ENCODE measurements around the gene CRYBA2. TPM values are rescaled to one million over a fixed set of nuclear protein-coding genes. Genes with fewer than 3 reads are reported as not detected.

CRYBA2 gene
- total and polyA plus RNA-seq, 11 donors: not detected

DNA sequence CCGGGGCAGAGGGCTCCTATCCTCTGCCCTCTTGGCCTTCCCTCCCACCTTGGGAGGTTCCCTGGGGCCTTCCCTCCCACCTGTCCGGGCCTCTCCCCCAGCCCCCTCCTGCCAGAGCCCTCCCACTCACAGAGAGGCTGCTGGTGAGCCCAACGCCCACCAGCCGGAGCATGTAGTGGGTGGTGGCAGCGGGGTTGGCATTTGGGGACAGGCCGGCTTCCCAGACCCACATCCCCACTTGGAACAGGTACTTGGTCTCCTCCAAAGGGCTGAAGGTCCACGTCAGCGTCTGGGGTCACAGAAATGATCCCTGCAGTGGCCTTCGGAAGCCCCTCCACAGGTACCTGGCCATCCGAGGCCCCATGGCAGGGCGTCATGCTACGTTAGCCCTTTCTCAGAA lies 28.8 kb upstream of the CRYBA2 start:
- Histone ChIP-seq H3K36me3 (no peaks in the 10 kb centered on the region), H3K9me3 (no peaks in the 10 kb centered on the region), H3K27me3 (peaks cover 0 to 24% (median 0%) of the 10 kb centered on the region in 9 donors), H3K4me3 (no peak overlapping the region), H3K4me1 (no peaks in the 10 kb centered on the region), H3K27ac (no peak overlapping the region)
- 81 to 86% (median 85%) methylated on average over 7 to 12 of the region's 12 CpGs for WGBS, 4 donors
- ATAC-seq (no peak), DNase-seq (no peak)
- intact Hi-C loops (cut with DNase I): loop anchor here in 1 of 10 donors (10.0 kb wide), 1 partner anchor 133 kb away; no protein-coding TSS in a partner anchor
- no peak for TF ChIP-seq POLR2A (IDR thresholded peaks at IDR 0.05)
- TF ChIP-seq CTCF (IDR thresholded peaks at IDR 0.05): no peak

GRCh38 chr2:219021591-219021990 lies 28.4 kb upstream of the CRYBA2 start:
- H3K27me3 ChIP-seq: peaks cover 0 to 24% (median 0%) of the 10 kb centered on the region in 9 donors
- ATAC-seq (no peak), DNase-seq (no peak)
- H3K27ac ChIP-seq: no peak overlapping the region
- no peaks in the 10 kb centered on the region for H3K36me3 ChIP-seq
- H3K4me3 ChIP-seq: no peak overlapping the region
- no peaks in the 10 kb centered on the region for H3K9me3 ChIP-seq
- WGBS, 4 donors: 73 to 83% (median 82%) methylated on average over 6 to 9 of the region's 9 CpGs
- intact Hi-C loops (cut with DNase I): loop anchor here in 1 of 10 donors (10.0 kb wide), 1 partner anchor 133 kb away; no protein-coding TSS in a partner anchor
- H3K4me1 ChIP-seq: no peaks in the 10 kb centered on the region
- TF ChIP-seq CTCF (IDR thresholded peaks at IDR 0.05) (no peak), POLR2A (IDR thresholded peaks at IDR 0.05) (no peak)

DNA sequence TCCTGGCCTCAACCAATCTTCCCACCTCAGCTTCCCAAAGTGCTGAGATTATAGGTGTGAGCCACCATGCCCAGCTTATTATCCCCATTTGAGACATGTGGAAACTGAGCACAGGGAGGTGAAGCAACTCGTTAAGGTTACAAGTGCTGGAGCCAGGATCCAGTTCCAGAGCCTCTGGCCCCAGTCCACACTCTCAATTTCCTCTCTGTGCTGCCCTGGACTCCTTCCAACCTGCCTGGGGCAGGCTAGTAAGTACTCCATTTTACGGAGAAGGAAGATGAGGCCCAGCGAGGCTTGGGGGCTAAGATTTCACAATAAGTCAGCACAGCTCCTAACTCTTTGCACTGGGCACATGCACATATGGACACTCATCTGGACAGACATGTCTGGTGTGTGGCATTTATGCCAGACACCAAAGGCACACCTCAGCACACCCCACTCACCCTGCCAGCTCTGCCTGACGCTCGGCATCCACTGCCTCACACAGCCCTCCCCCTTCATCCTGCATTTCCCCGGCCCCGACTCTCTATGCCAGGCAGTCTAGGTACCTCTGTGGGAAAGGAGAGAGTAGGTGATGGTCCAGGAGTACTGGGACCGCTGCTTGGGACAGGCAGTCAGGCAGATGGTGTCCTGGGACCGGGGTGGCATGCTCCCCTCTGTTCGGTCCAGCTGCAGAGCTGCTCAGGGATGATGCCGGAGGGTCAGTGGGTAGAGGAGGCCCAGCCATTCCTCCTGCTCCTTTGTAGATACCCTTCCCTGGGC lies 27.6 kb upstream of the CRYBA2 start:
- H3K9me3 ChIP-seq: no peaks in the 10 kb centered on the region
- 63 to 73% (median 70%) methylated on average over 10 to 11 of the region's 11 CpGs for WGBS, 4 donors
- intact Hi-C loops (cut with DNase I): loop anchor here in 1 of 10 donors (10.0 kb wide), 1 partner anchor 134 kb away; no protein-coding TSS in a partner anchor
- no peaks in the 10 kb centered on the region for H3K4me1 ChIP-seq
- TF ChIP-seq POLR2A (IDR thresholded peaks at IDR 0.05) (no peak), CTCF (IDR thresholded peaks at IDR 0.05) (no peak)
- peaks cover 0 to 24% (median 0%) of the 10 kb centered on the region in 9 donors for H3K27me3 ChIP-seq
- H3K4me3 ChIP-seq: no peak overlapping the region
- DNase-seq: no peak
- H3K36me3 ChIP-seq: no peaks in the 10 kb centered on the region
- no peak for ATAC-seq
- H3K27ac ChIP-seq: no peak overlapping the region

- ATAC-seq (no peak), DNase-seq (no peak)
- Histone ChIP-seq H3K9me3 (no peaks in the 10 kb centered on the region), H3K27ac (no peak overlapping the region), H3K27me3 (peaks cover 0 to 24% (median 0%) of the 10 kb centered on the region in 9 donors), H3K4me3 (no peak overlapping the region), H3K36me3 (no peaks in the 10 kb centered on the region), H3K4me1 (no peaks in the 10 kb centered on the region)
- no peak for TF ChIP-seq POLR2A (IDR thresholded peaks at IDR 0.05)
- no peak for TF ChIP-seq CTCF (IDR thresholded peaks at IDR 0.05)
- intact Hi-C loops (cut with DNase I): no loop called here
- WGBS, 4 donors: 73 to 92% (median 85%) methylated on average over 5 to 6 of the region's 6 CpGs
These were observed 26.2 kb upstream of the CRYBA2 start for GRCh38 chr2:219019436-219019835.
